Neuronal stem cell (in vitro differentiated cells): Measurements from ENCODE around the gene SLFN12L. TPM values are rescaled to one million over a fixed set of nuclear protein-coding genes. Genes with fewer than 3 reads are reported as not detected.
A peak's percentile ranks its signal among the peaks of the same experiment; 100 is the strongest.

Source experiments
- small RNA-seq: library from polyadenylated mRNA; stranded (forward); fragments of <200 nt; extraction: miRNeasy Mini kit (QIAGEN cat#:217004); gene quantifications from one replicate; pipeline ENCODE3, GENCODE V24; 2013; ENCODE audit not compliant: insufficient read depth

SLFN12L gene

Small RNA genes lying within 50 kb of the gene (small RNA-seq; reads per million reads assigned to genes)
- not detected for gene AC015911.1
- gene SNORD7 = 248 reads per million, percentile 98 among the genes with 10 or more reads in this experiment
